Activated T-helper 1 cell treated with anti-CD3 and anti-CD28 coated beads, Interleukin-12 subunit alpha, Interleukin-12 subunit beta, Interleukin-2, Interleukin-4 antibody, amounts not matched to agents 30 ng/mL and 10 ng/mL and 1 ng/mL, durations not matched to agents 14 hours and 24 hours and 36 hours (primary cell): ENCODE measurements around the gene ZNF19. TPM values are rescaled to one million over a fixed set of nuclear protein-coding genes. Genes with fewer than 3 reads are reported as not detected.

Experiments used
- DNase-seq: peaks from one replicate; pipeline ENCODE4 v3.0.0; 2021; ENCODE audit warnings: low spot score
- H3K27ac Mint-ChIP-seq: one replicate; pipeline ENCODE4 v1.8.0; 2021; ENCODE audit warnings: mild to moderate bottlenecking, mixed read lengths
- H3K27me3 Mint-ChIP-seq: one replicate; pipeline ENCODE4 v1.8.0; 2022; ENCODE audit warnings: mild to moderate bottlenecking, moderate library complexity, mixed read lengths; ENCODE audit not compliant: insufficient read depth
- H3K36me3 Mint-ChIP-seq: one replicate; pipeline ENCODE4 v1.8.0; 2021; ENCODE audit warnings: low read depth, mixed read lengths
- H3K4me1 Mint-ChIP-seq: one replicate; pipeline ENCODE4 v1.8.0; 2021; ENCODE audit warnings: low read depth, mixed read lengths
- H3K4me3 Mint-ChIP-seq: one replicate; pipeline ENCODE4 v1.8.0; 2021; ENCODE audit warnings: mild to moderate bottlenecking, moderate library complexity, mixed read lengths
- H3K9me3 Mint-ChIP-seq: one replicate; pipeline ENCODE4 v1.8.0; 2021; ENCODE audit warnings: mixed read lengths
- intact Hi-C: fragments of 100-400 bp; cut with micrococcal nuclease; formaldehyde crosslinking; loops from one replicate; pipeline ENCODE4 v1.15.1; 2024
- total RNA-seq: library from RNA; stranded (reverse); gene quantifications from 2 replicates; pipeline ENCODE4 v1.2.3, GENCODE V29; 2022

The ZNF19 gene
- total RNA-seq, 1 donor from 2014 or later, result 1.7 TPM

DNA sequence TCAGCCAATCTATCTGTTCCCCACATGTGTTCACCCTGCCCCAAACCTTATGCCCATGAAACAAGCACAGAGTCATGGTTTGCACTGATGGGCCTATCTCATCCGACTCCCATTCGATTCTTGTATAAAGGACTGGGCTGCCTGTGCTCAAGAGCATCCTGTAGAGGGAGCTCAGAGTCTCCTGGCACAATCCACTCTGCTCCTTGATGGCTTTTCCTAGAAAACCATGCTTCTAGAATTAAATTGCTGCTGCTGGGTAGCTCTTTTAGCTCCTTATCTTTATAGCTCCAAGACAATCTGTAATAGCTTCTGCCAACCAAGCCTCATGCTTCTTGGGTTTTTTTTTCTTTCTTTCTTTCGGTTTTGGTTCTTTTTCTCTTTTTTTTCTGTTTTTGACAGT lies 9.7 kb downstream of the ZNF19 start:
- Mint-ChIP-seq H3K27me3 (no peaks in the 10 kb centered on the region), H3K4me3 (no peak overlapping the region), H3K27ac (no peak overlapping the region), H3K4me1 (peaks cover 20% of the 10 kb centered on the region), H3K9me3 (no peaks in the 10 kb centered on the region), H3K36me3 (peaks cover 2% of the 10 kb centered on the region)
- intact Hi-C loops, result no loop called here
- no peak for DNase-seq

DNA sequence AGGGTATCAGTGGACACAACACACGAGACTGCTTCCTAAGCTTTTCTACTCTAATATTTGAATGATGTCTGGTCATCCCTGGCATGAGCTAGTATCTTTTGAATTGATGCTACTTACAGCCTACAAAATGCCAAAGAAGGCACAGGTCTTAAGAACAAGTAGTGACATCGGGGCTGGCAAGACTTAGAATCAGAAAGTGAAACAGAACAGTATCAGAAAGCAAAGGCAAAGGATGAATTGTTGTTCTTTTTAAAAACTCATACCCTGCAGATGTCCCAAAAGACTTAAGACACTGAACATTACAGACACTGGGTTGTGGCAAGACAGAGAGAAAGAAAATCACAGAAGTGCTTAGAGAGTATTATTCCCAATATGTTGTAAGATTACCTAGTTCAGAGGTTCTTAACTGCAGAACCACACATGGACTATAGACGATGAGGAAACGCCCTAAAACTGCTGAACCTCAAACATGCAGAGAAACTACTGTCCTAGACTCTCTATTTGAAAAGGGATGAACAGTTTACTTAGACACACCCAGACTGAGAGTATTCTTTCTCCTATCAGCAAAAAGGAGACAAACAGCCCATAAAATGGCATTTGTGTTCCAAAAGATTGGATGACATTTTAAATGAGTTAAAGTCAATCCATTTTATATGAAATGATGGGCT lies 12.5 kb downstream of the ZNF19 start:
- Mint-ChIP-seq H3K4me3 (no peak overlapping the region), H3K36me3 (peaks cover 2% of the 10 kb centered on the region), H3K27ac (no peak overlapping the region), H3K27me3 (no peaks in the 10 kb centered on the region), H3K4me1 (peaks cover 7% of the 10 kb centered on the region), H3K9me3 (no peaks in the 10 kb centered on the region)
- intact Hi-C loops, result no loop called here
- no peak for DNase-seq

DNA sequence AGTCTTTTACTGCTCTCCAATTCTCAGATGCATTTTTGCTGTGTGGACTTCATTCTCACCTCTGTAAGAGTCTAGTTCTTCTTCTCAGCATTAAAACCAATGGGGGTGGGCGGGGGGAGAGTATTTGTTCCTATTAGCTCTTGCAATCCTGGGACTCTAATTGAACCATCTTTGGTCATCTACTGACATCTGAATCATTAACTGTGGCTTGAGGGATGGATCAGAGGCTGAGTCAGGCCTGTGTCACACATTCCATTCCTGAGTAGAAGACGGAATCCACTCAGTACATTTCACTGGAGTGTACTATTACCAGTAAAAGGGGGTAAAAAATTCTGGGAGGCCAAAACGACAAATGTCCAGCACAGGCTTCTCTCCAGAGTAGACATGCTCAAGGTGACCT lies 14.3 kb downstream of the ZNF19 start:
- intact Hi-C loops, result no loop called here
- H3K4me1 Mint-ChIP-seq, result peaks cover 7% of the 10 kb centered on the region
- no peak overlapping the region for H3K27ac Mint-ChIP-seq
- no peak overlapping the region for H3K4me3 Mint-ChIP-seq
- DNase-seq, result no peak
- no peaks in the 10 kb centered on the region for H3K27me3 Mint-ChIP-seq
- H3K36me3 Mint-ChIP-seq, result peaks cover 2% of the 10 kb centered on the region
- no peaks in the 10 kb centered on the region for H3K9me3 Mint-ChIP-seq

DNA sequence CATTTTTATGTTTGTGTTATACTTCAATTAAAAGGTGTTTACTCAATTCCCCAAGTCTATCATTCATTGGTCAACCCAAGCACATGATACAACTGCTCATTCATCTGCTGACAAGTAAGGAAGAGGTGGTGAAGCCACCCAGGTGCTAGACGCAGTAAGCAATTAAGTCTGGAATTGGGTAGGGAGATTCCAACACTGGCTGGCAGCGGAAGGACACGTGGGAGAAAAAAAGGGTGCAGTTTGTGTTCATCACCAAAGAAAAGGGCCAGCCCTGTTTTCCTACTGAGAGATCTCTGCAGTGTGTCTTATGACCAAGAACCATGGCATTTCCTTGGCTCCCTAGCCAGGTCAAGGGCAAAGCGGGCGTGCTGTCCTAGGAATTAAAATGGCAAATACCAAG lies 15.2 kb downstream of the ZNF19 start:
- Mint-ChIP-seq H3K27me3 (no peaks in the 10 kb centered on the region), H3K4me3 (no peak overlapping the region), H3K4me1 (peaks cover 7% of the 10 kb centered on the region), H3K9me3 (no peaks in the 10 kb centered on the region), H3K36me3 (peaks cover 2% of the 10 kb centered on the region), H3K27ac (no peak overlapping the region)
- intact Hi-C loops, result no loop called here
- DNase-seq, result no peak

DNA sequence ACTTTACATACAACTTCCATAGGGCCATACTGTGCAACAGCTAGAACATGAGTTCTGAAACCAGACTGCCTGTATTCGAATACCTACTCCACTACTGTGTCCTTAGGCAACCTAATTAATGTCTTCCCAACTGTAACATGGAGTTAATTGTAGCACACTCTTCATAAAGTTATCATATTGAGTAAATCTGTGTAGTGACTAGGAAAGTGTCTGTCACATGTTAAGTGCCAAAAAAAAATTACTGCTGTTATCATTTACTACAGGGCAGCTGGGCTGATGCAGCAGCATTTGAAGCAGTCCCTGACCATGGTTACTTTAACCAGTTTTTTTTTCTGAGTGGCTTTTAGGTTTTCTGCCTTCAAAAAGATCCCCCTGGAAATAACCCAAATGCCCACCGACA lies 16.2 kb downstream of the ZNF19 start:
- intact Hi-C loops, result no loop called here
- H3K27me3 Mint-ChIP-seq, result no peaks in the 10 kb centered on the region

DNA sequence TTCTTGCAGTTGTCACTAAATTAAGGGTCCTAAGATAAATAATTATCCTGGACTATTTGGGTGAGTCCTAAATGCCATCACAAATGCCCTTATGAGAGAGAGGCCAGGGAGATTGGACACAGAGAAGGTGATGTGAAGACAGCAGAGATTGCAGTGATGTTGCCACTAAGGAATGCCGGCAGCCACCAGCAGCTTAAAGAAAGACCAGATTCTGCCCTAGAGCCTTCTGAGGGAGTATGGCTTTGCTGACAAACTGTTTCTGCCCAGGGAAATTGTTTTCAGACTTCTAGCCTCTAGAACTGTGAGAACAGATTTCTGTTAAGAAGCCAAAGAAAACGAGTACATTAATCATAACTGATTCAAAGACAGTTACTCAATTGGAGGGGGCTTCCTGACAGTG lies 17.1 kb downstream of the ZNF19 start:
- no peaks in the 10 kb centered on the region for H3K27me3 Mint-ChIP-seq
- H3K4me1 Mint-ChIP-seq, result peaks cover 7% of the 10 kb centered on the region
- intact Hi-C loops, result no loop called here
- H3K9me3 Mint-ChIP-seq, result no peaks in the 10 kb centered on the region
- no peak for DNase-seq
- H3K4me3 Mint-ChIP-seq, result no peak overlapping the region
- no peak overlapping the region for H3K27ac Mint-ChIP-seq
- no peaks in the 10 kb centered on the region for H3K36me3 Mint-ChIP-seq

More for the DNA sequence above, 16.2 kb downstream of the ZNF19 start:
- Mint-ChIP-seq H3K9me3 (no peaks in the 10 kb centered on the region), H3K4me1 (peaks cover 7% of the 10 kb centered on the region), H3K36me3 (peaks cover 2% of the 10 kb centered on the region), H3K4me3 (no peak overlapping the region), H3K27ac (no peak overlapping the region)
- DNase-seq, result no peak

DNA sequence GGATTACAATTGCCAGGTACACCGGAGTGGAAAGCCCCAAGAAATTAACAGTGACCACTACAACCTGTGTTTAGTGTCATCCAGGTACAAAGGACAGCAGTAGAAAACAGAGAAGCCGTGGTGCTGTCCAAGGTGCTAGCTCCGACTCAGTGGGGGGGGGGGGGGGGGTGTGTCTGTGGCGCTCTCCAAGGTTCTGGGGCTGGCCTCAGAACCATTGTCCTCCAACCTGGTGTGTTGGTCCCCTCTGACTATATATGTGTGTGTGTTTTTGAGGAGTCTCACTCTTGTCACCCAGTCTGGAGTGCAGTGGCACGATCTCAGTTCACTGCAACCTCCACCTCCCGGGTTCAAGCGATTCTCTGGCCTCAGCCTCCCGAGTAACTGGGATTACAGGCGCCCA lies 21.3 kb downstream of the ZNF19 start:
- Mint-ChIP-seq H3K9me3 (no peaks in the 10 kb centered on the region), H3K4me1 (peaks cover 5% of the 10 kb centered on the region), H3K36me3 (no peaks in the 10 kb centered on the region), H3K27me3 (peaks cover 1% of the 10 kb centered on the region), H3K4me3 (no peak overlapping the region), H3K27ac (no peak overlapping the region)
- no peak for DNase-seq
- intact Hi-C loops, result loop anchor here (1.0 to 10.0 kb wide), 5 partner anchors 16 to 1197 kb away; partner anchors contain the start of genes AP1G1, PHLPP2 and VAC14

DNA sequence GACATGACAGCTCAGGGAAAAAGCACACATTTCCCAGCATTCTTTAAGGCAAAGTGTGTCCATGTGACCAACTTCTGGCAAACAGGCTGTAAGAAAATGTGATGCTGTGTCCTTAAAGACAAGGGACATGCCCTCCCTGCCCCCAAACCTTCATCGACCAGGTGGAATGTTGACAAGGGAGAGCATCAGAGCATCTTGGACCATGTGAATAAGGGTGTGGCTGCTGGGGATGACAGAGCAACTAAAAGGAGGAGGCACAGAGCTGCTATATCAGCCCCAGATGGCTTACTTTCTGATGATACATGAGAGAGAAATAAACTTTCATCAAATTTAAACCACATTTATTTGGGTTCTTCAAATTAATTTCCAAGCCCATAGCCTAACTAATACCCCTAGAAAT lies 24.9 kb downstream of the ZNF19 start:
- Mint-ChIP-seq H3K27ac (no peak overlapping the region), H3K27me3 (peaks cover 1% of the 10 kb centered on the region), H3K4me3 (no peak overlapping the region), H3K36me3 (peaks cover 1% of the 10 kb centered on the region), H3K4me1 (peaks cover 13% of the 10 kb centered on the region), H3K9me3 (no peaks in the 10 kb centered on the region)
- DNase-seq, result no peak
- intact Hi-C loops, result loop anchor here (10.0 kb wide), 4 partner anchors 261 to 1201 kb away; partner anchors contain the start of genes AP1G1, PHLPP2 and VAC14

DNA sequence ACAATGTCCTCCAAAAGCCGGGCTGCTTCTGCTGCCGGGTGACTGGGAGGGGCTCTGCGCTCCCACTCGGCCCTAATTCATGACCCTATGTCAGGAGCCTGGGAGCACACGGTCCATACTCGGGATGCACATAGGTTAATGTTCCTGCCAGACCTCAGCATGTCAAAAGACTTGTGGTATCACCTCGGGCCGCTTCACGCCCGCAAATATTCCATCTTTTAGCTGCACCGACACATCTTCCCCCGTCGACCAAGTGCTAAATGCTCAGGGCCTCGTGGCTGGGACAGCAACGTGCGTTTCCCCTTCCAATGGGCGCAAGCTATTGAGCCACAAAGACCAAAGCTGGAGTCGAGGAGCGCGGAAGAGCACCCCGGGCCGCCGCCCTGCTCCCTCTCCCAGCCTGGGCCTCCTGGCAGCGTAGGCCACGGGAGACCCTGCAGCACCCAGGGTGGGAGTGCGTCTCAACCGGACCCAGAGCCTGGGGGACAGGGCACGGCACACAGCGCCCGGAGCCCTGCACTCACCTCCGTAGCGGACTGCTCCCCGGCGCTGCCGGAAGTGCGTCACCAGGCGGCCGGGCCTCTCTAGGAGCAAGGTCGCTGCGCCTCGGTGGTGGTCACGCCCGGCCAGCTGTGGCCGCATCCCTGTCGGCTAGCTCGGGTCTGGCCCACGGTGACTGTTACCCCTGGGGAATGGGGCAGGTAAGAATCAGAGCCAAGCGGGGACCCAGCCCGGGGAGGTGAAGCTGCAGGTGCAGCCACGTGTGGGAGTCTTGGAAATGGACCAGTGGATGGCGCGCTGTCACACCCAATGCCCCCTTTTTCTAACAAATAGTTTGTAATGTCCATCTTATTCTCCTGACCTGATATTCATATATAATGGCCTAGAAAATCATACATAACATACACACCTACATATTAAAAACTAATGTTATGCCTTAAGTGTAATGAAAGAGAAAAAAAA lies 27.2 kb downstream of the ZNF19 start, which contains the start of gene ZNF23:
Gene ZNF23 (minus strand): TSS at position 562 of the 963 bp plus-strand sequence. CDS start 5,451 bp downstream, outside the sequence.
- Mint-ChIP-seq H3K4me3 (peak within 1 kb of the TSS; percentile 86), H3K27me3 (peaks cover 1% of the 10 kb centered on the region), H3K4me1 (peaks cover 13% of the 10 kb centered on the region), H3K9me3 (no peaks in the 10 kb centered on the region), H3K36me3 (peaks cover 1% of the 10 kb centered on the region), H3K27ac (peak within 1 kb of the TSS; percentile 86)
- intact Hi-C loops, result loop anchor here (1.0 to 10.0 kb wide), 7 partner anchors 22 to 1203 kb away; partner anchors contain the start of genes AP1G1, CMTR2, PHLPP2 and VAC14
- DNase-seq, result peak; percentile 71

DNA sequence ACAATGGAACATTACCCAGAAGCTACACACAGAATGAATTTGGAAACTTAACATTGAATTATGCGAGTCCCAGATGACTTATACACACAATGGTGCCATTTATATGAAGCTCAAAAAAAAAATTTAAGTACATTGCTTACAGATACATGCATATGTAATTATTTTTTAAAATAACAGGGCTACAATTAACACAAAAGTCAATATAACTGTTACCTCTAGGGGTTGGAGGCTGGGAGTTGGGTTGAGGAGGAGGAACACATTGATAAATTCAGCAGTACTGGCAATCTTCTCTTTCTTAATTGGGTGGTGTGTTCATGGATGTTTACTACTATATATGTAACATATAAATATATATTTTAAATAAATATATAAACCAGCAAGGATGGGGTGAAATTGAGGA lies 28.2 kb downstream of the ZNF19 start:
- H3K9me3 Mint-ChIP-seq, result no peaks in the 10 kb centered on the region
- peak overlapping the region; percentile 86 for H3K4me3 Mint-ChIP-seq
- no peak for DNase-seq
- peaks cover 6% of the 10 kb centered on the region for H3K36me3 Mint-ChIP-seq
- intact Hi-C loops, result loop anchor here (10.0 kb wide), 4 partner anchors 264 to 1204 kb away; partner anchors contain the start of genes AP1G1, PHLPP2 and VAC14
- peaks cover 13% of the 10 kb centered on the region for H3K4me1 Mint-ChIP-seq
- H3K27ac Mint-ChIP-seq, result no peak overlapping the region
- peaks cover 1% of the 10 kb centered on the region for H3K27me3 Mint-ChIP-seq

DNA sequence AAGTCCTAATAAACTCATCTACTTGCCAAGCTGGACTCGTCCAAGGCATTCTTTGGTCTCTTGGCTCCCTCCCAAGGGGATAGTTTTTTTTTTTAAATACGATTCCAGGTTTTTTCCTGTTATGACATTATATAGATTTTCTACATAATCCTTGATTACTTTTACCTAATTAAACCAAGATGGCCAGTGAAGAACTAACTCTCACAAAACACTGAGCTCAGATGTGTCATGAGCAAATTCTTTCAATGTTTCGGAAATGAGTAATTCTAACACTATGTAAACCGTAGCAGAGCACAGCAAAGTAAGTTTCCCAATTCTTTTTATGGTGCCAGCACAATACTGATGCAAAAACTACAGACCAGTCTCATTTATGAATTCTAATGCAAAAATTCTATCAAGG lies 28.9 kb downstream of the ZNF19 start:
- H3K36me3 Mint-ChIP-seq, result peaks cover 6% of the 10 kb centered on the region
- H3K27me3 Mint-ChIP-seq, result peaks cover 1% of the 10 kb centered on the region
- no peak for DNase-seq
- peak overlapping the region; percentile 15 for H3K4me3 Mint-ChIP-seq
- intact Hi-C loops, result loop anchor here (10.0 kb wide), 4 partner anchors 265 to 1205 kb away; partner anchors contain the start of genes AP1G1, PHLPP2 and VAC14
- no peaks in the 10 kb centered on the region for H3K9me3 Mint-ChIP-seq
- peaks cover 13% of the 10 kb centered on the region for H3K4me1 Mint-ChIP-seq
- no peak overlapping the region for H3K27ac Mint-ChIP-seq

DNA sequence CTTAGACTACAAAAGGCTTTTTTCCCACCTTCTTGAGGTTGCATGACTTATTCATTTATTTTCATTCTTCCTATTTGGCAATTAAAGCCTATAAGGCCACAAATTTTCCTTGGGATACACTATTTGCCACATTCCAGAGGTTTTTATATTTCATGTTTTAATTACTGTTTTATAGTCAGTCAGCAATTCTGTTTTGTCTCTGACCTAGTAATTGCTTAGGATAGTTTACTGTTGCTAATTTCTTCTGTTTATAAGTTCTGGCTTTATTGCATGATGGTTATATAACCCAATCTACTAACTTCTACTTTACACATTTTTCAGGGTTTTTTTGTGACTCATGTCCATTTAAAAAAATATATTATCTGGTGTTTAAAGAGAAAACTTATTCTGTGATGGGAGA lies 29.6 kb downstream of the ZNF19 start:
- H3K4me3 Mint-ChIP-seq, result no peak overlapping the region
- intact Hi-C loops, result no loop called here
- no peaks in the 10 kb centered on the region for H3K27me3 Mint-ChIP-seq
- DNase-seq, result no peak
- H3K9me3 Mint-ChIP-seq, result peaks cover 3% of the 10 kb centered on the region
- peaks cover 13% of the 10 kb centered on the region for H3K36me3 Mint-ChIP-seq
- peaks cover 13% of the 10 kb centered on the region for H3K4me1 Mint-ChIP-seq
- H3K27ac Mint-ChIP-seq, result no peak overlapping the region

DNA sequence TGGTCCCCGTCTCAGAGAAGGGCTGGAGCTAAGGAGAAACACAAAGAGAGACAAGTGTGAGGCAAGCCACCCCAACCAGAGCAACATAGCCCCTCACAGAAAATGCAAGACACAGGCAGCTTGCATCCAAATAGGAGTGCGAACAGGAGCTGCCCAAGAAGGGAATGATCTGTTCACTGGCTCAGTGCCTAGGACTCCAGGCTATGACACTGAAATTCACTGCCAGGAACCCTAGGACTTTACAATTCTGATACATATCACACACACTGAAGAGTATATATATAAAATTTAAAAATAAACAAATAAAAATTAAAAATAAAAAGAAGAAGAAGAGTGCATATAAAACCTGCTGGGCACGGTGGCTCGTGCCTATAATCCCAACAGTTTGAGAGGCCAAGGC lies 32.3 kb downstream of the ZNF19 start:
- intact Hi-C loops, result no loop called here

More for the DNA sequence above, 32.3 kb downstream of the ZNF19 start:
- no peak overlapping the region for H3K27ac Mint-ChIP-seq
- peaks cover 33% of the 10 kb centered on the region for H3K36me3 Mint-ChIP-seq
- no peak overlapping the region for H3K4me3 Mint-ChIP-seq
- no peaks in the 10 kb centered on the region for H3K4me1 Mint-ChIP-seq
- no peaks in the 10 kb centered on the region for H3K27me3 Mint-ChIP-seq
- DNase-seq, result no peak
- H3K9me3 Mint-ChIP-seq, result peaks cover 21% of the 10 kb centered on the region
